Glomerular endothelial cell (primary cell): Measurements from ENCODE around the gene NOB1. TPM values are rescaled to one million over a fixed set of nuclear protein-coding genes. Genes with fewer than 3 reads are reported as not detected.
"Not testable (repeated sequence)": the region's sequence is repeated elsewhere in the genome, so short reads cannot be mapped to it uniquely, and the experiment has no call there.

Experiments used
- DNase-seq: peaks from one replicate; pipeline ENCODE4 v3.0.0-alpha.2; 2011; ENCODE audit warnings: low read depth, low spot score; ENCODE audit errors: extremely low read depth
- total RNA-seq: library from RNA; depleted of rRNA; stranded (reverse); fragments of >200 nt; gene quantifications from 2 replicates; pipeline ENCODE4 v1.2.3, GENCODE V29; 2015

Gene NOB1
- 25.7 and 35.9 TPM in 2 replicates for total RNA-seq

GRCh38 chr16:69754469-69755310 is at the start of gene NOB1:
NOB1 (minus strand) TSS chr16:69754926; CDS start chr16:69754910, 16 bp downstream.
- peak; percentile 79 for DNase-seq

- no peak for DNase-seq
Measured at GRCh38 chr16:69804297-69804696, 49.6 kb upstream of the NOB1 start.

GRCh38 chr16:69799611-69800031 is 44.9 kb upstream of the NOB1 start:
- no peak for DNase-seq

DNA sequence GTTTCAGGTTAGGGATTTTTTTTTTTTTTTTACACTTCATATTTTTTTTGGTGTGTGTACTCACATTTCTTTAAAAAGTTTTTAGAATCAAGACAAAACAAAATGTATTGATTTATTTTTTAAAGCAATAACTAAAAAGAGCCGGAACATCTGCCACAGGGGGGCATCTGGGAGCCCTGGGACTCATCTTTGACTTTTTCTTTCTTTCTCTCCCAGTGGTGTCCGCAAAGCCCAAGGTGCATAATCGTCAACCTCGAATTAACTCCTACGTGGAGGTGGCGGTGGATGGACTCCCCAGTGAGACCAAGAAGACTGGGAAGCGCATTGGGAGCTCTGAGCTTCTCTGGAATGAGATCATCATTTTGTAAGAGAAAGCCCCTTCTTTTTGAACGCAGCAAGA is 43.7 kb upstream of the NOB1 start:
- no peak for DNase-seq

DNA sequence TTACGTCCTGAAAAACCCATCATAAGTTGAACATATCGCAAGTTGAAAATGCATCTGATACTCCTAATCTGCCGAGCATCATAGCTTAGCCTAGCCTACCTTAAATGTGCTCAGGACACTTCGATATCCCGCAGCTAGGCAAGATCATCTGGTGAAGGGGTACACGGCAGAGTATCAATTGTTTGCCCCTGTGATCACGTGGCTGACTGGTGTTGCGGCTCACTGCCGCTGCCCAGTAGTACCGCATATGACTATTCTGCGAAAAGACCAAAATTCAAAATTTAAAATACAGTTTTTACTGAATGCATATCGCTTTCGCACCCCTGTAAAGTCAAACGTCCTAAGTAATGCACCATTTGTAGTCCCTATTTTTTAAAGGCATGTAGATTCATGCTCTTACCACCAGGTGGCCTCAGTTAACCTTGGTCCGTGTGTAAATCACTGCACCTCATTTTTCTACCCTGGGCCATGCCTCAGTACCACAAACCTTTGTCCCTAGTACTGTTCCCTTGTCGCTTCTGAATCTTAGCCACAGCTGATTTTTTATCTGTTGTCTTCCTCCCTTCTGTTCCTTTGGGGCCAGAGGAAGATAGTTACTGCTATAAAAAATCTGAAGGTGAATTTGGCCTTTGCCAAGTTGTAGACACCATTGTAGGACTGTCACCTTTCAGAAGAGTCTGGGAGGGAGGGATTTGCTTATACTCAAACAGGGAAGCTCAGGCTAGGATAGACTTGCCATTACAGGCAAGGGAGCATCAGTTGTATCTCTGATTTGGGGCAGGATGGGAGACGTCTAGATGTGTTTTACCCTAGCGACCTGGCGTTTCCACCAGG is 41.8 kb upstream of the NOB1 start:
- peak; percentile 55 for DNase-seq

- DNase-seq: no peak
Measured at GRCh38 chr16:69794486-69794885, 39.8 kb upstream of the NOB1 start.

DNA sequence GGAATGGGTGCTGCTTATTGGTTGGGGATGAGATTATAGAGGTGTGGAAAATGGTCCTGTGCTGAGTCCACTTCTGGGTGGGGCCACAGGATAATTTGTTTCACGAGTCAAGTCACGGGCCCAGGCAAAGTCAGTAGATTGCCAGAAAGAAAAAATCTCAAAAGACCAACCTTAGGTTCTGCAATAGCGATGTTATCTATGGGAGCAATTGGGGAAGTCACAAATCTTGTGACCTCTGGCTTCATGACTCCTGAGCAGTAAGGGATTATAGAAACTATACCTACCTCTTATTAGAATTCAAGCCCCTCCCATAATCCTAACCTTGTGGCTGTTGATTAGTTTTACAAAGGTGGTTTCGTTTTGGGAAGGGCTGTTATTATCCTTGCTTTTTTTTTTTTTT is 38.8 kb upstream of the NOB1 start:
- DNase-seq: no peak

- not testable (repeated sequence) for DNase-seq
Measured at GRCh38 chr16:69791391-69791847, 36.7 kb upstream of the NOB1 start.

DNA sequence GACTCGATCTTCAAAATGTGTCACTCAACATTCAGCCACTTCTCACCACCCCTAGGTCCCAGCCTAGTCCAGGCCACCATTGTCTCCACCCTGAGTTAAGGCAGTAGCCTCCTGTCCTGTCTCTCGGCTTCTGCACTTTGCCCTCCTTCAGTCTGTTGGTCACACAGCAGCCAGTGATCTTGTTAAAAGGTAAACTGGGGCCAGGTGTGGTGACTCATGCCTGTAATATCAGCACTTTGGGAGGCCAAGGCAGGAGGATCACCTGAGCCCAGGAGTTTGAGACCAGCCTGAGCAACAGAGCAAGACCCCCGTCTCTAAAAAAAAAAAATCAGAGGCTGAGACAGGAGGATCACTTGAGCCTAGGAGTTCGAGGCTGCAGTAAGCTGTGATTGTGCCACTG is 33.2 kb upstream of the NOB1 start:
- DNase-seq: no peak

DNA sequence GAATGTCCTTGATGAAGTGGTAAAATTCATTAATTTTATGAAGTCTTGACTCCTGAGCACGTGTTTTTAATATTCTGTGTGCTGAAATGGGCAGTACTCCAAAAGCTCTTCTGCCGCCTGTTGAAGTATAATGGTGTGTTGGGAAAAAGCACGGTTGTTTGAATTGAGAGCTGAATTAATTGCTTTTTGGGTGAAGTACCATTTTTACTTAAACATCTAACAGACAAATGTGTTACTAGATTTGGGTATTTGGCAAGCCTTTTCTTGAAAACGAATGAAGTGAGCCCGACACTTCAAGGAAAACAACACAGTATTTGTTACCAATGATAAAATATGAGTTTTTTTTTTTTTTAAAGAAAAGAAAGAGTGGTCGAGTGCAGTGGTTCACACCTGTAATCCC is 29.9 kb upstream of the NOB1 start:
- DNase-seq: no peak

- DNase-seq: no peak
Measured at GRCh38 chr16:69781118-69781517, 26.4 kb upstream of the NOB1 start.

- no peak for DNase-seq
Measured at GRCh38 chr16:69779724-69780123, 25.0 kb upstream of the NOB1 start.

GRCh38 chr16:69775563-69775962 is 20.8 kb upstream of the NOB1 start:
- DNase-seq: no peak

GRCh38 chr16:69773260-69773947 is 18.7 kb upstream of the NOB1 start:
- DNase-seq: no peak

DNA sequence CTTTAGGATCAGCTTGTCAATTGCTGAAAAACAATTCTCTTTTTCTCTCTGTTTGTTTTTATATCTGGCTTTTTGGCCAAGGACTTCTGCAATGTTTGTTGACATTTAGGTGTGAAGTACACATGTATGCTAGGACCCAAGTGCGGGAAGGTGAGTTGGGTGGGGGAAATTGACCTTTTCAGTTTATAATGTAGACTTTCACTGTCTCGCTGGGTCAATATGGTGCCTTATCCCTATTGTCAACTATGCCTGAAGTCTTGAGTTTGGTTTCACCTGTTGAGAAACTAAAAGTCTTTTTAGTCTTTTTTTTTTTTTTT is 16.9 kb upstream of the NOB1 start:
- no peak for DNase-seq

GRCh38 chr16:69769404-69769803 is 14.7 kb upstream of the NOB1 start:
- no peak for DNase-seq

DNA sequence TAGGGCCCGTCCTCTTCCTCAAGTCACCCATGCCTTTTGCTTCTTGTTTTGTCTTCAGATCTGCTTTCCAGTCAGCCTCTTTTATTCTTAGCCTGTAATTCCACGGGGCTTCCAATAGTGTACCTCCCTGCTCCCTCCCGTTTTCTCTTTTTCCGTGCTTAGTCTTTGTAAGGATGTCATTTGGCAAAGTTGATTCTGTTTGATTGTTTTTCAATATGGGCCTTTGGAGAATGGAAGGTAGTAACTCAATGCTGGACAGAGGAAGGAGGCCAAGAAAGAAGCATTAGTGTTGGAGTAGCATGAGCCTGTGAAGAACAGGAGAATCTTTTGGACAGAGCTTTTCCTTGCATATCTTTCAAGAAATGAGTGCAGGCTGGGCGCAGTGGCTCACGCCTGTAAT is 13.9 kb upstream of the NOB1 start:
- DNase-seq: no peak

GRCh38 chr16:69767459-69768229 is 12.9 kb upstream of the NOB1 start:
- DNase-seq: no peak

GRCh38 chr16:69763599-69763942 is 8.8 kb upstream of the NOB1 start:
- DNase-seq: no peak

GRCh38 chr16:69762814-69763598 is 8.3 kb upstream of the NOB1 start:
- DNase-seq: no peak
